GM12892 (cell line): Measurements from ENCODE around the gene SEZ6L2.

ENCODE experiments used
- POLR2A ChIP-seq: IDR thresholded peaks from 2 replicates; pipeline ENCODE4 v1.6.1; 2011; ENCODE audit warnings: low read depth, low read length, control low read depth
- POLR2AphosphoS5 ChIP-seq: IDR thresholded peaks from 2 replicates; pipeline ENCODE4 v1.6.1; 2011; ENCODE audit warnings: low read depth, low read length, control low read depth

DNA sequence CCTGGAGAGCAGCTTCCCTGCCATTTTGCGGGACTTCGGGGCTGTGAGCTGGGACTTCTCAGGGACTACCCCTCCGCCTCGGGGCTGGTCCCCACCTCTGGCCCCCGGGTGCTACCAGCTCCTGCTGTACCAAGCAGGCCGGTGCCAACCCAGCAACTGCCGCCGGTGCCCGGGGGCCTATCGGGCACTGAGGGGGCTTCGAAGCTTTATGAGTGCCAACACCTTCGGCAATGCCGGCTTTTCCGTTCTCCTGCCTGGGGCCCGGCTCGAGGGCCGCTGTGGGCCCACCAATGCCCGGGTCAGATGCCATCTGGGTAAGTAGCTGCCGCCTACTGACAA, 2.2 kb upstream of the SEZ6L2 start:
- TF ChIP-seq POLR2AphosphoS5 (no peak), POLR2A (no peak)
